Common myeloid progenitor, CD34-positive (primary cell): ENCODE data around the gene SETD3.

ENCODE experiments used
- CTCF ChIA-PET: fragments of 350-600 bp; sonication (Branson Sonifier 250); formaldehyde crosslinking; loops from one replicate; lab custom pipeline; 2021; ENCODE audit warnings: antibody characterized with exemption; lab: Charles Lee
- POLR2A ChIA-PET: fragments of 350-600 bp; sonication (Branson Sonifier 250); formaldehyde crosslinking; loops from one replicate; lab custom pipeline; 2021; ENCODE audit warnings: antibody characterized with exemption; lab: Charles Lee
- DNase-seq, 3 donors: peaks; one replicate each; pipeline versions ENCODE4 v3.0.0 to v3.0.0-alpha.2; 2013
- H3K27ac ChIP-seq, 2 experiments: 1 replicate in 1 of 2; 2 replicates in 1 of 2; pipeline ENCODE4 v1.7.0; 2013; ENCODE audit warnings: inconsistent platforms in 2 of 2, low read length in 2 of 2, mild to moderate bottlenecking in 2 of 2, low read depth in 1 of 2, moderate library complexity in 1 of 2; ENCODE audit not compliant: severe bottlenecking in 2 of 2, insufficient read depth in 1 of 2, poor library complexity in 1 of 2
- H3K27me3 ChIP-seq, 5 experiments: replicated peaks in 2 of 5; 1 replicate in 3 of 5; 2 replicates in 2 of 5; pipeline versions ENCODE4 v1.6.1 to v1.7.0; 2013; ENCODE audit warnings: low read length in 4 of 5, mild to moderate bottlenecking in 2 of 5, moderate library complexity in 2 of 5, inconsistent platforms in 1 of 5; ENCODE audit not compliant: insufficient read depth in 5 of 5, control insufficient read depth in 4 of 5
- H3K36me3 ChIP-seq, 4 experiments: 1 replicate in 2 of 4; 2 replicates in 2 of 4; pipeline versions ENCODE4 v1.6.1 to v1.7.0; 2013; ENCODE audit warnings: low read length in 3 of 4, control low read depth in 1 of 4, mild to moderate bottlenecking in 1 of 4; ENCODE audit not compliant: control insufficient read depth in 4 of 4, insufficient read depth in 4 of 4
- H3K4me1 ChIP-seq, 4 experiments: 1 replicate in 3 of 4; 2 replicates in 1 of 4; pipeline versions ENCODE4 v1.6.1 to v1.7.1; 2013; ENCODE audit warnings: low read length in 3 of 4, mild to moderate bottlenecking in 3 of 4, control low read depth in 1 of 4, inconsistent platforms in 1 of 4, moderate library complexity in 1 of 4; ENCODE audit not compliant: control insufficient read depth in 4 of 4, insufficient read depth in 4 of 4; ENCODE audit errors: control extremely low read depth in 1 of 4
- H3K4me3 ChIP-seq, 7 experiments: 1 replicate in 4 of 7; 2 replicates in 3 of 7; pipeline versions ENCODE4 v1.5.1 to v1.7.0; 2013; ENCODE audit warnings: mild to moderate bottlenecking in 7 of 7, low read length in 6 of 7, moderate library complexity in 6 of 7, inconsistent platforms in 2 of 7, low read depth in 2 of 7, control low read depth in 1 of 7; ENCODE audit not compliant: insufficient read depth in 4 of 7, control insufficient read depth in 1 of 7; ENCODE audit errors: extremely low read depth in 1 of 7
- H3K9me3 ChIP-seq, 5 experiments: 1 replicate in 4 of 5; 2 replicates in 1 of 5; pipeline versions ENCODE4 v1.6.1 to v1.7.1; 2013; ENCODE audit warnings: low read length in 4 of 5, mild to moderate bottlenecking in 2 of 5, inconsistent platforms in 1 of 5, low read depth in 1 of 5, moderate library complexity in 1 of 5; ENCODE audit not compliant: control insufficient read depth in 4 of 5, insufficient read depth in 2 of 5; ENCODE audit errors: control extremely low read depth in 1 of 5
- WGBS: methylation state at CpG from one replicate; pipeline ENCODE4 v1.1.5; 2013; ENCODE audit not compliant: insufficient coverage; 5-methylcytosine and 5-hydroxymethylcytosine counted together

SETD3 gene

GRCh38 chr14:99425272-99425681 is 55.4 kb downstream of the SETD3 start:
- 95% methylated on average over 11 of the region's 11 CpGs for WGBS
- Histone ChIP-seq H3K36me3 (peaks cover 0 to 57% (median 39%) of the 10 kb centered on the region in 4 experiments), H3K27ac (no peak overlapping the region), H3K4me3 (no peak overlapping the region), H3K4me1 (no peaks in the 10 kb centered on the region), H3K9me3 (peaks cover 0 to 18% (median 4%) of the 10 kb centered on the region in 5 experiments), H3K27me3 (no peaks in the 10 kb centered on the region)
- DNase-seq = no peak
- ChIA-PET CTCF (interaction anchor here (1.2 to 1.3 kb wide), 2 partner anchors 9 to 10 kb away, joined by 3 to 6 read pairs; no protein-coding TSS in a partner anchor), POLR2A (no interaction called here)

GRCh38 chr14:99424306-99424877 is 56.3 kb downstream of the SETD3 start:
- Histone ChIP-seq H3K36me3 (peaks cover 0 to 52% (median 32%) of the 10 kb centered on the region in 4 experiments), H3K4me3 (no peak overlapping the region), H3K4me1 (no peaks in the 10 kb centered on the region), H3K27ac (no peak overlapping the region), H3K9me3 (peaks cover 0 to 10% (median 4%) of the 10 kb centered on the region in 5 experiments), H3K27me3 (no peaks in the 10 kb centered on the region)
- no peak for DNase-seq
- WGBS = 95% methylated on average over 4 of the region's 5 CpGs
- CTCF ChIA-PET = interaction anchor here (0.8 to 1.5 kb wide), 3 partner anchors 11 to 204 kb away, joined by 3 read pairs; no protein-coding TSS in a partner anchor
- POLR2A ChIA-PET = no interaction called here

- ChIA-PET CTCF (interaction anchor here (1.5 kb wide), 1 partner anchor 104 kb away, joined by 3 read pairs; no protein-coding TSS in a partner anchor), POLR2A (no interaction called here)
- no peaks in the 10 kb centered on the region for H3K27me3 ChIP-seq
- peaks cover 0 to 2% (median 0%) of the 10 kb centered on the region in 5 experiments for H3K9me3 ChIP-seq
- no peak overlapping the region for H3K4me3 ChIP-seq
- H3K27ac ChIP-seq = no peak overlapping the region
- no peak for DNase-seq
- no peaks in the 10 kb centered on the region for H3K4me1 ChIP-seq
- WGBS = 100% methylated on average over 1 of the region's 1 CpG
- peaks cover 0 to 45% (median 24%) of the 10 kb centered on the region in 4 experiments for H3K36me3 ChIP-seq
Observed at GRCh38 chr14:99423434-99423833, 57.2 kb downstream of the SETD3 start.

GRCh38 chr14:99422228-99423010 is 58.2 kb downstream of the SETD3 start:
- H3K36me3 ChIP-seq = peaks cover 2 to 39% (median 17%) of the 10 kb centered on the region in 4 experiments
- no peaks in the 10 kb centered on the region for H3K27me3 ChIP-seq
- H3K4me1 ChIP-seq = no peaks in the 10 kb centered on the region
- ChIA-PET CTCF (no interaction called here), POLR2A (no interaction called here)
- H3K4me3 ChIP-seq = no peak overlapping the region
- no peaks in the 10 kb centered on the region for H3K9me3 ChIP-seq
- WGBS = 94% methylated on average over 6 of the region's 7 CpGs
- no peak for DNase-seq
- H3K27ac ChIP-seq = no peak overlapping the region

GRCh38 chr14:99420711-99421110 is 59.9 kb downstream of the SETD3 start:
- ChIA-PET POLR2A (no interaction called here), CTCF (interaction anchor here (1.8 kb wide), 1 partner anchor 27 kb away, joined by 4 read pairs; no protein-coding TSS in a partner anchor)
- no peaks in the 10 kb centered on the region for H3K27me3 ChIP-seq
- no peak overlapping the region for H3K4me3 ChIP-seq
- DNase-seq = peak in 1 of 3 donors; percentile 24
- no peak overlapping the region for H3K27ac ChIP-seq
- no peaks in the 10 kb centered on the region for H3K9me3 ChIP-seq
- H3K4me1 ChIP-seq = no peaks in the 10 kb centered on the region
- WGBS = 100% methylated on average over 1 of the region's 6 CpGs
- H3K36me3 ChIP-seq = peaks cover 2 to 28% (median 14%) of the 10 kb centered on the region in 4 experiments

GRCh38 chr14:99419905-99420304 is 60.8 kb downstream of the SETD3 start:
- H3K27me3 ChIP-seq = no peaks in the 10 kb centered on the region
- peak in 2 of 3 donors; percentile 10 to 36 for DNase-seq
- WGBS = 79% methylated on average over 4 of the region's 4 CpGs
- no peak overlapping the region for H3K27ac ChIP-seq
- POLR2A ChIA-PET = no interaction called here
- H3K9me3 ChIP-seq = no peaks in the 10 kb centered on the region
- no peaks in the 10 kb centered on the region for H3K4me1 ChIP-seq
- peaks cover 3 to 28% (median 12%) of the 10 kb centered on the region in 4 experiments for H3K36me3 ChIP-seq
- CTCF ChIA-PET = interaction anchor here (1.8 kb wide), 1 partner anchor 27 kb away, joined by 4 read pairs; no protein-coding TSS in a partner anchor
- H3K4me3 ChIP-seq = no peak overlapping the region
